Ishikawa (cell line): ENCODE data around the gene ZNF689.

ENCODE experiments used
- CEBPB ChIP-seq: IDR thresholded peaks from 2 replicates; pipeline ENCODE4 v1.6.1; 2012
- CREB1 ChIP-seq: IDR thresholded peaks from 2 replicates; pipeline ENCODE4 v1.6.1; 2012; ENCODE audit warnings: low read depth
- EGR1 ChIP-seq: IDR thresholded peaks from 2 replicates; pipeline ENCODE4 v1.6.1; 2012
- EP300 ChIP-seq: IDR thresholded peaks from 2 replicates; pipeline ENCODE4 v1.6.1; 2012; ENCODE audit warnings: borderline replicate concordance
- FOXM1 ChIP-seq: IDR thresholded peaks from 2 replicates; pipeline ENCODE4 v1.6.1; 2012; ENCODE audit warnings: low read depth, borderline replicate concordance
- NFIC ChIP-seq: IDR thresholded peaks from 2 replicates; pipeline ENCODE4 v1.6.1; 2012
- RAD21 ChIP-seq: IDR thresholded peaks from 2 replicates; pipeline ENCODE4 v1.6.1; 2012; ENCODE audit warnings: low read depth
- TAF1 ChIP-seq: IDR thresholded peaks from 2 replicates; pipeline ENCODE4 v1.6.1; 2012; ENCODE audit warnings: low read depth, mild to moderate bottlenecking
- TCF12 ChIP-seq: IDR thresholded peaks from 2 replicates; pipeline ENCODE4 v1.6.1; 2012; ENCODE audit warnings: low read depth
- TEAD4 ChIP-seq: IDR thresholded peaks from 2 replicates; pipeline ENCODE4 v1.6.1; 2012
- YY1 ChIP-seq: IDR thresholded peaks from 2 replicates; pipeline ENCODE4 v1.6.1; 2012; ENCODE audit warnings: low read depth
- ZBTB7A ChIP-seq: IDR thresholded peaks from 2 replicates; pipeline ENCODE4 v1.6.1; 2012; ENCODE audit warnings: low read depth
- TF ChIP-seq, protein P1 (sequence below): IDR thresholded peaks from 2 replicates; pipeline ENCODE4 v1.6.1; 2012
- TF ChIP-seq, protein P2 (sequence below): IDR thresholded peaks from 2 replicates; pipeline ENCODE4 v1.6.1; 2012
- TF ChIP-seq, protein P3 (sequence below): IDR thresholded peaks from 2 replicates; pipeline ENCODE4 v1.6.1; 2012; ENCODE audit warnings: low read depth, mild to moderate bottlenecking

The ZNF689 gene

DNA sequence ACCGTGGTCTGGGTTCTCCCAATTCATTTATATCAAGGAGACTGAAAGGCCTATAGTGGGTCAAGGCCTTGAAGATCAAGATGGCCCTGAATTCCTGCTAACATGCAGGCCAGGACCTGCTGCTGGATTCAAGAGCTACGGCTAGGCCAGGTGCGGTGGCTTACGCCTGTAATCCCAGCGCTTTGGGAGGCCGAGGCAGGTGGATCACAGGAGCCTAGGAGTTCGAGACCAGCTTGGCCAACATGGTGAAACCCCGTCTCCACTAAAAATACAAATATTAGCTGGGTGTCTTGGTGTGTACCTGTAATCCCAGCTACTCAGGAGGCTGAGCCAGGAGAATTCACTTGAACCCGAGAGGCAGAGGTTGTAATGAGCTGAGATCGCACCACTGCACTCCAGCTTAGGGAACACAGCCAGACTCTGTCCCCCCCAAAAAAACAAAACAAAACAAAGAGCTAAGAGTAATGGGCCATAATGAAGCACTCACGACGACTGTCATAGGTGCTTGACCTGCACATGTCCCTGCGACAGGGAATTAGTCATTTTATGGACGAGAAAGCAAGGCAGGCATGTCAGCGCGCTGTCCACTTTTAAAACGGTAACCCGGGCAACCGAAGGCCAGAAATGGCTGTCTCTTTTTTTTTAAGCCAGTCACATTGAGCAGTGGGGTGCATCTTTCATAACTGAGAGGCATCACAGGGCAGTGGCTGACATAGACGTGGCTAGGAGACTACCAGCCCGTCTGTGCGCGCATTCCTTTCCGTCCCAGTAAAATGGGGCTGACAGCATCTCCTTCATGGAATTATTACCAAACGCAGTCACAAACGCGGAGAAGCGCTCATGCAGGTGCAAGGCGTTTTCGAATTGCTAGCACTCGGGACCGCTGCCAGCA is 47.0 kb upstream of the ZNF689 start:
- TF ChIP-seq FOXM1 (no peak), TCF12 (0 out of 2 replicates have a peak, but pooled peaks have one; percentile 53), YY1 (no peak; the same call in 1 of the 2 replicates), RAD21 (no peak), CEBPB (no peak), CREB1 (no peak), TEAD4 (0 out of 2 replicates have a peak, but pooled peaks have one; percentile 29), NFIC (0 out of 2 replicates have a peak, but pooled peaks have one; percentile 31), ZBTB7A (no peak), EP300 (no peak)
- TF ChIP-seq, protein P1, sequence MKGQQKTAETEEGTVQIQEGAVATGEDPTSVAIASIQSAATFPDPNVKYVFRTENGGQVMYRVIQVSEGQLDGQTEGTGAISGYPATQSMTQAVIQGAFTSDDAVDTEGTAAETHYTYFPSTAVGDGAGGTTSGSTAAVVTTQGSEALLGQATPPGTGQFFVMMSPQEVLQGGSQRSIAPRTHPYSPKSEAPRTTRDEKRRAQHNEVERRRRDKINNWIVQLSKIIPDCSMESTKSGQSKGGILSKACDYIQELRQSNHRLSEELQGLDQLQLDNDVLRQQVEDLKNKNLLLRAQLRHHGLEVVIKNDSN = no peak

DNA sequence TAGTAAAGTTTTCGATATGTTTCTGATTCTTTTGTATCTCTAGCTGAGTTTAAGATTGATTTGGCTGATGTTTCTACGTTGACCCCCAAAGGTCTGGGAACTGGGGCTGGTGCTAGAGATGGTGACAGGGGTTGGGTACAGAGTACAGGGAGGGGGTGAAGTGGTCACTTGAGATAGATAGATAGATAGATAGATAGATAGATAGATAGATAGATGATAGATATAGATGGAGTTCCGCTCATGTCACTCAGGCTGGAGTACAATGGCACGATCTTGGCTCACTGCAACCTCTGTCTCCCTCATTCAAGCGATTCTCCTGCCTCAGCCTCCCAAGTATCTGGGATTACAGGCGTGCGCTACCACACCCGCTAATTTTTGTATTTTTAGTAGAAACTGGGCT is 46.2 kb upstream of the ZNF689 start:
- TF ChIP-seq TAF1 = no peak

DNA sequence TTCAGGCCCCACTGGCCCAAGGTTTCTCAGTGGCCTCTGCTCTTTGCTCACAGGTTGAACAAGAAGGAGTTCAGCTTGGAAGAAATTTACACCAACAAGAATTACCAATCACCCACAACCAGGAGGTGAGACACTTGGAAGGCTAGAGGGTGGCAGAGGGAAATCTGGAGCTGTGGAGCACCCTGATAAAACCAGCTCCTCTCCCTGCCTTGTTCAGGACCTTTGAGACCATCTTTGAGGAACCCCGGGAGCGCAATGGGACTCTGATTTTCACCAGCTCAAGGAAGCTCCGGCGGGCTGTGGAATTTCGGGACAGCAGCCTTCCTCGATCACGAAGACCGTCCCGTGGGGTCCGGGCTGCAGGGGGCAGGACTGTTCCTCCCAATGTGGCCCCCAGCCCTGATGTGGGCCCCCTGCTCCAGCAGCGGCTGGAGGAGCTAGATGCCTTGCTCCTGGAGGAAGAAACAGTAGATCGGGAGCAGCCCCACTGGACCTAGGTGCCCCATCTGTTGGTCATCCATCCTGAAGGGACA is 45.7 kb upstream of the ZNF689 start:
- TF ChIP-seq TCF12 = no peak
- no peak for TF ChIP-seq EP300
- no peak for TF ChIP-seq YY1
- TF ChIP-seq, protein P2, sequence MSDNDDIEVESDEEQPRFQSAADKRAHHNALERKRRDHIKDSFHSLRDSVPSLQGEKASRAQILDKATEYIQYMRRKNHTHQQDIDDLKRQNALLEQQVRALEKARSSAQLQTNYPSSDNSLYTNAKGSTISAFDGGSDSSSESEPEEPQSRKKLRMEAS = no peak
- no peak for TF ChIP-seq NFIC
- no peak for TF ChIP-seq CREB1
- no peak for TF ChIP-seq CEBPB
- no peak for TF ChIP-seq ZBTB7A
- no peak for TF ChIP-seq EGR1
- TF ChIP-seq TAF1 = no peak
- TF ChIP-seq, protein P3, sequence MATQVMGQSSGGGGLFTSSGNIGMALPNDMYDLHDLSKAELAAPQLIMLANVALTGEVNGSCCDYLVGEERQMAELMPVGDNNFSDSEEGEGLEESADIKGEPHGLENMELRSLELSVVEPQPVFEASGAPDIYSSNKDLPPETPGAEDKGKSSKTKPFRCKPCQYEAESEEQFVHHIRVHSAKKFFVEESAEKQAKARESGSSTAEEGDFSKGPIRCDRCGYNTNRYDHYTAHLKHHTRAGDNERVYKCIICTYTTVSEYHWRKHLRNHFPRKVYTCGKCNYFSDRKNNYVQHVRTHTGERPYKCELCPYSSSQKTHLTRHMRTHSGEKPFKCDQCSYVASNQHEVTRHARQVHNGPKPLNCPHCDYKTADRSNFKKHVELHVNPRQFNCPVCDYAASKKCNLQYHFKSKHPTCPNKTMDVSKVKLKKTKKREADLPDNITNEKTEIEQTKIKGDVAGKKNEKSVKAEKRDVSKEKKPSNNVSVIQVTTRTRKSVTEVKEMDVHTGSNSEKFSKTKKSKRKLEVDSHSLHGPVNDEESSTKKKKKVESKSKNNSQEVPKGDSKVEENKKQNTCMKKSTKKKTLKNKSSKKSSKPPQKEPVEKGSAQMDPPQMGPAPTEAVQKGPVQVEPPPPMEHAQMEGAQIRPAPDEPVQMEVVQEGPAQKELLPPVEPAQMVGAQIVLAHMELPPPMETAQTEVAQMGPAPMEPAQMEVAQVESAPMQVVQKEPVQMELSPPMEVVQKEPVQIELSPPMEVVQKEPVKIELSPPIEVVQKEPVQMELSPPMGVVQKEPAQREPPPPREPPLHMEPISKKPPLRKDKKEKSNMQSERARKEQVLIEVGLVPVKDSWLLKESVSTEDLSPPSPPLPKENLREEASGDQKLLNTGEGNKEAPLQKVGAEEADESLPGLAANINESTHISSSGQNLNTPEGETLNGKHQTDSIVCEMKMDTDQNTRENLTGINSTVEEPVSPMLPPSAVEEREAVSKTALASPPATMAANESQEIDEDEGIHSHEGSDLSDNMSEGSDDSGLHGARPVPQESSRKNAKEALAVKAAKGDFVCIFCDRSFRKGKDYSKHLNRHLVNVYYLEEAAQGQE = no peak
- TF ChIP-seq, protein P1 = no peak
- TF ChIP-seq RAD21 = no peak
- no peak for TF ChIP-seq FOXM1
- no peak for TF ChIP-seq TEAD4

DNA sequence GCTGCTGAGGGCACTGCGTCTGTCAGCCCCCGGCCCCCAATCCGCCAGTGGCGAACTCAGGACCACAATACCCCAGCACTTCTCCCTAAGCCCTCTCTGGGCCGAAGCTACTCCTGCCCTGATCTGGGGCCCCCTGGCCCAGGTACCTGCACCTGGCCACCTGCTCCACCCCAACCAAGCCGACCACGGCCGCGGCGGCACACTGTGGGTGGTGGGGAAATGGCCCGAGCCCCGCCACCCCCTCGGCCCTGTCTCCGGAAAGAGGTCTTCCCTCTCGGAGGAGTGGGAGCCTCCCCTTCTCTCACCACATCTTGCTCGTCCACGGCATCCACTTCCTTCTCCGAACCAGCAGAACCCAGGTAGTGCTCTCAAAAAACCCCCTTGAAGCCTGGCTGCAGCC is 44.7 kb upstream of the ZNF689 start:
- TF ChIP-seq ZBTB7A (no peak), FOXM1 (no peak), RAD21 (no peak), TAF1 (no peak), NFIC (no peak), CREB1 (no peak), EP300 (no peak), EGR1 (no peak), TEAD4 (no peak), YY1 (no peak), TCF12 (no peak), CEBPB (no peak)
- TF ChIP-seq, protein P1 = no peak
- TF ChIP-seq, protein P2 = no peak
- TF ChIP-seq, protein P3 = no peak

DNA sequence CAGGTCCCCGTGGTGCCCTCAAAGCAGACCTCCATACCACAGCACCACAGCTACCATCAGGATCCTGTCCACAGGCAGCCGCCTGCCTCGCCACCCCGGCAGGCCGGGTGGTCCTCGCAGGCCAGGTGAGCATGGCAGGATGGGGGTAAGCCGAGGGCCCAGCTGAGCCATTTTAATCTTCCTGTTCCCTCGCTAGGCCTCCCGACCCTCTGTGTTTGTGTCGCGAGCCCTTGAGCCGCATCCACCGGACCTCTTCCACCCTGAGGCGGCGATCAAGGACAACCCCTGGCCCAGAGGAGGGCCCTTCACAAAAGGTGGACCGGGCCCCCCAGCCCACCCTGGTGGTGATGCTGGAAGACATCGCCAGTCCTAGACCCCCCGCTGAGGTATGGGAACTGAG is 42.5 kb upstream of the ZNF689 start:
- TF ChIP-seq CREB1 (no peak), TEAD4 (no peak), NFIC (no peak), TAF1 (no peak), EGR1 (no peak), EP300 (no peak), FOXM1 (no peak), TCF12 (no peak), YY1 (no peak), CEBPB (no peak), RAD21 (no peak), ZBTB7A (no peak)
- TF ChIP-seq, protein P1 = no peak
- TF ChIP-seq, protein P2 = no peak
- TF ChIP-seq, protein P3 = no peak
